Common myeloid progenitor, CD34-positive (primary cell): ENCODE results near the gene LTK.
"Not testable (repeated sequence)": the region's sequence is repeated elsewhere in the genome, so short reads cannot be mapped to it uniquely, and the experiment has no call there.

Experiments used
- CTCF ChIA-PET: fragments of 350-600 bp; sonication (Branson Sonifier 250); formaldehyde crosslinking; loops from one replicate; lab custom pipeline; 2021; ENCODE audit warnings: antibody characterized with exemption; lab: Charles Lee
- POLR2A ChIA-PET: fragments of 350-600 bp; sonication (Branson Sonifier 250); formaldehyde crosslinking; loops from one replicate; lab custom pipeline; 2021; ENCODE audit warnings: antibody characterized with exemption; lab: Charles Lee
- DNase-seq, 3 donors: peaks; one replicate each; pipeline versions ENCODE4 v3.0.0 to v3.0.0-alpha.2; 2013
- H3K27ac ChIP-seq, 2 experiments: 1 replicate in 1 of 2; 2 replicates in 1 of 2; pipeline ENCODE4 v1.7.0; 2013; ENCODE audit warnings: inconsistent platforms in 2 of 2, low read length in 2 of 2, mild to moderate bottlenecking in 2 of 2, low read depth in 1 of 2, moderate library complexity in 1 of 2; ENCODE audit not compliant: severe bottlenecking in 2 of 2, insufficient read depth in 1 of 2, poor library complexity in 1 of 2
- H3K27me3 ChIP-seq, 5 experiments: replicated peaks in 2 of 5; 1 replicate in 3 of 5; 2 replicates in 2 of 5; pipeline versions ENCODE4 v1.6.1 to v1.7.0; 2013; ENCODE audit warnings: low read length in 4 of 5, mild to moderate bottlenecking in 2 of 5, moderate library complexity in 2 of 5, inconsistent platforms in 1 of 5; ENCODE audit not compliant: insufficient read depth in 5 of 5, control insufficient read depth in 4 of 5
- H3K36me3 ChIP-seq, 4 experiments: 1 replicate in 2 of 4; 2 replicates in 2 of 4; pipeline versions ENCODE4 v1.6.1 to v1.7.0; 2013; ENCODE audit warnings: low read length in 3 of 4, control low read depth in 1 of 4, mild to moderate bottlenecking in 1 of 4; ENCODE audit not compliant: control insufficient read depth in 4 of 4, insufficient read depth in 4 of 4
- H3K4me1 ChIP-seq, 4 experiments: 1 replicate in 3 of 4; 2 replicates in 1 of 4; pipeline versions ENCODE4 v1.6.1 to v1.7.1; 2013; ENCODE audit warnings: low read length in 3 of 4, mild to moderate bottlenecking in 3 of 4, control low read depth in 1 of 4, inconsistent platforms in 1 of 4, moderate library complexity in 1 of 4; ENCODE audit not compliant: control insufficient read depth in 4 of 4, insufficient read depth in 4 of 4; ENCODE audit errors: control extremely low read depth in 1 of 4
- H3K4me3 ChIP-seq, 7 experiments: 1 replicate in 4 of 7; 2 replicates in 3 of 7; pipeline versions ENCODE4 v1.5.1 to v1.7.0; 2013; ENCODE audit warnings: mild to moderate bottlenecking in 7 of 7, low read length in 6 of 7, moderate library complexity in 6 of 7, inconsistent platforms in 2 of 7, low read depth in 2 of 7, control low read depth in 1 of 7; ENCODE audit not compliant: insufficient read depth in 4 of 7, control insufficient read depth in 1 of 7; ENCODE audit errors: extremely low read depth in 1 of 7
- H3K9me3 ChIP-seq, 5 experiments: 1 replicate in 4 of 5; 2 replicates in 1 of 5; pipeline versions ENCODE4 v1.6.1 to v1.7.1; 2013; ENCODE audit warnings: low read length in 4 of 5, mild to moderate bottlenecking in 2 of 5, inconsistent platforms in 1 of 5, low read depth in 1 of 5, moderate library complexity in 1 of 5; ENCODE audit not compliant: control insufficient read depth in 4 of 5, insufficient read depth in 2 of 5; ENCODE audit errors: control extremely low read depth in 1 of 5
- WGBS: methylation state at CpG from one replicate; pipeline ENCODE4 v1.1.5; 2013; ENCODE audit not compliant: insufficient coverage; 5-methylcytosine and 5-hydroxymethylcytosine counted together

Gene LTK

GRCh38 chr15:41473418-41473817 lies 40.2 kb downstream of the LTK start:
- Histone ChIP-seq H3K4me3 (no peak overlapping the region), H3K9me3 (no peaks in the 10 kb centered on the region), H3K27me3 (no peaks in the 10 kb centered on the region), H3K4me1 (peaks cover 0 to 8% (median 4%) of the 10 kb centered on the region in 4 experiments), H3K36me3 (peaks cover 34 to 78% (median 56%) of the 10 kb centered on the region in 4 experiments), H3K27ac (no peak overlapping the region)
- 96% methylated on average over 5 of the region's 11 CpGs for WGBS
- no peak for DNase-seq
- POLR2A ChIA-PET, result no interaction called here
- CTCF ChIA-PET, result interaction anchor here (0.7 kb wide), 1 partner anchor 190 kb away, joined by 3 read pairs; no protein-coding TSS in a partner anchor

- H3K27me3 ChIP-seq, POLR2A ChIA-PET, H3K4me3 ChIP-seq, H3K27ac ChIP-seq, DNase-seq, H3K9me3 ChIP-seq, H3K4me1 ChIP-seq: not testable (repeated sequence)
- WGBS, result 100% methylated on average over 2 of the region's 6 CpGs
- peaks cover 16 to 71% (median 45%) of the 10 kb centered on the region in 4 experiments for H3K36me3 ChIP-seq
- CTCF ChIA-PET, result interaction anchor here (1.5 to 1.6 kb wide), 2 partner anchors 17 to 39 kb away, joined by 3 to 6 read pairs; no protein-coding TSS in a partner anchor
Measured at GRCh38 chr15:41469644-41470043, 44.0 kb downstream of the LTK start.

GRCh38 chr15:41466711-41467110 lies 46.9 kb downstream of the LTK start:
- WGBS, result 100% methylated on average over 1 of the region's 3 CpGs
- CTCF ChIA-PET, result interaction anchor here (0.6 to 2.5 kb wide), 12 partner anchors 9 to 645 kb away, joined by 3 to 15 read pairs (median 6); no protein-coding TSS in a partner anchor
- H3K27ac ChIP-seq, result no peak overlapping the region
- no peaks in the 10 kb centered on the region for H3K27me3 ChIP-seq
- H3K9me3 ChIP-seq, result no peaks in the 10 kb centered on the region
- no peak overlapping the region for H3K4me3 ChIP-seq
- no peaks in the 10 kb centered on the region for H3K4me1 ChIP-seq
- DNase-seq, result no peak
- H3K36me3 ChIP-seq, result peaks cover 13 to 68% (median 40%) of the 10 kb centered on the region in 4 experiments
- POLR2A ChIA-PET, result no interaction called here

GRCh38 chr15:41465822-41466421 lies 47.7 kb downstream of the LTK start:
- POLR2A ChIA-PET, result interaction anchor here (0.9 kb wide), 1 partner anchor 18 kb away, joined by 5 read pairs; no protein-coding TSS in a partner anchor
- no peaks in the 10 kb centered on the region for H3K27me3 ChIP-seq
- no peaks in the 10 kb centered on the region for H3K9me3 ChIP-seq
- 96% methylated on average over 4 of the region's 8 CpGs for WGBS
- CTCF ChIA-PET, result interaction anchor here (0.6 to 2.5 kb wide), 23 partner anchors 8 to 1300 kb away, joined by 3 to 15 read pairs (median 5); no protein-coding TSS in a partner anchor
- H3K36me3 ChIP-seq, result peaks cover 9 to 62% (median 35%) of the 10 kb centered on the region in 4 experiments
- no peaks in the 10 kb centered on the region for H3K4me1 ChIP-seq
- DNase-seq, result peak; percentile 60 to 79 (median 69)
- H3K27ac ChIP-seq, result no peak overlapping the region
- H3K4me3 ChIP-seq, result no peak overlapping the region

GRCh38 chr15:41464889-41465580 lies 48.6 kb downstream of the LTK start:
- H3K9me3 ChIP-seq, result no peaks in the 10 kb centered on the region
- no peak overlapping the region for H3K27ac ChIP-seq
- no peak for DNase-seq
- H3K4me1 ChIP-seq, result no peaks in the 10 kb centered on the region
- CTCF ChIA-PET, result interaction anchor here (0.9 to 2.5 kb wide), 17 partner anchors 9 to 445 kb away, joined by 3 to 15 read pairs (median 6); no protein-coding TSS in a partner anchor
- POLR2A ChIA-PET, result interaction anchor here (0.6 kb wide), 1 partner anchor 14 kb away, joined by 5 read pairs; no protein-coding TSS in a partner anchor
- no peak overlapping the region for H3K4me3 ChIP-seq
- 95% methylated on average over 8 of the region's 9 CpGs for WGBS
- no peaks in the 10 kb centered on the region for H3K27me3 ChIP-seq
- peaks cover 4 to 58% (median 32%) of the 10 kb centered on the region in 4 experiments for H3K36me3 ChIP-seq

DNA sequence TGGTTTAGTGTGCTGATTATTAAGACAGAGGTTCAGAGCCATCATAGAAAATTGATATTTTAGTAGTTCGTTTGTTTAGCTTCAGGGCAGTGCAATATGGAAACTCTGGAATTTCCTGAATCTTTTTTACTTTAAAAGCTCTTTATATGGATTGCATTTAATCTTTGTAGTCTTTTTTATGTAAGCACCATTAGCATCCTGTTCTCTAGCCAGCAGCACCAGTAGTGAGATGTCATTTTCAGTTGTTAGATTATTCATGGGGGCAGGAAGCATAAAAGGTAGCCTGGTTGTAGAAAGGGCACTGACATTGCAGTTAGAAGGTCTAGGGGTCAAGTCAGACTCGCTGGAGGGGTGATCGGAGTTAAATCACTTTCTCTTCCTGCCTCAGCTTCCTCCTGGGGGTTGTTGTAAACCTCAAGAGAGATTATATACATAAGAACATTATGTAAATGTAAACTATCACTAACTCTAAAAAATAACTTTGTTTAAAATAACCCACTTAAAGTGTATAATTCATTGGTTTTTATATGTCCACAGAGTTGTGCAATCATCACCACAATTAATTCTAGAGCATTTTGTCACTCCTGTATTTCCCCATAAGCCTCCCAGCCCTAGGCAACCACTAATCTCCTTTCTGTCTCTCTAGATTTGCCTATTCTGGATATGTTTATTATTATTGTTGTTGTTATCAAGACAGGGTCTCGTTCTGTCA lies 51.4 kb downstream of the LTK start:
- 100% methylated on average over 1 of the region's 4 CpGs for WGBS
- CTCF ChIA-PET, result interaction anchor here (0.7 to 0.9 kb wide), 2 partner anchors 22 to 68 kb away, joined by 3 read pairs; no protein-coding TSS in a partner anchor
- H3K36me3 ChIP-seq, result peaks cover 2 to 61% (median 36%) of the 10 kb centered on the region in 4 experiments

More for the DNA sequence above, 51.4 kb downstream of the LTK start:
- Histone ChIP-seq H3K4me3 (no peak overlapping the region), H3K27me3 (no peaks in the 10 kb centered on the region), H3K27ac (no peak overlapping the region), H3K4me1 (no peaks in the 10 kb centered on the region), H3K9me3 (no peaks in the 10 kb centered on the region)
- DNase-seq, result peak in 2 of 3 donors; percentile 20 to 22
- POLR2A ChIA-PET, result no interaction called here
